ENCODE results near the gene ZSWIM8.

ZSWIM8 gene

GRCh38 chr10:73798927-73799560, 13.6 kb downstream of the ZSWIM8 start:
- no peak for DNase-seq

DNA sequence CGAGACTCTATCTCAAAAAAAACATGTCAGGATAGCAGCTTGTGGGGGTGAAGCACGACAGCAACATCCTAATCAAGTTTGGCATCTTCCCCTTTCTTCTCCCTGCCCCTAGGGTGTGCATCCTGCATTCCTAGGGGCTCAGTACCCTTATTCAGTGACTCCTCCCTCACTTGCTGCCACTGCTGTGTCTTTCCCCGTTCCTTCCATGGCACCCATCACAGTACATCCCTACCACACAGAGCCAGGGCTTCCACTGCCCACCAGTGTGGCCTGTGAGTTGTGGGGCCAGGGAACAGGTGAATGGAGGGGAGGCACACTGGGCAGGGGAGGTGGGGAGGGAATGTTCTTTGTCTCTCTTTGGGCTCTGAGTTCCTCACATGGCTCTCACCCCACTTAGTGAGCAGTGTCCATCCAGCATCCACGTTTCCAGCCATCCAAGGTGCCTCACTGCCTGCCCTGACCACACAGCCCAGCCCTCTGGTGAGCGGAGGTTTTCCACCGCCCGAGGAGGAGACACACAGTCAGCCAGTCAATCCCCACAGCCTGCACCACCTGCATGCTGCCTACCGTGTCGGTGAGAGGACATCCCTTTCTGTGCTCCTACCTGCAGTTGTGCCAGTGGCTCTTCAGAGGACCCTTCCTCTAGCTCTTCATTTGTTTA, 14.6 kb downstream of the ZSWIM8 start:
- DNase-seq, result no peak

GRCh38 chr10:73800560-73801252, 15.3 kb downstream of the ZSWIM8 start:
- no peak for DNase-seq

DNA sequence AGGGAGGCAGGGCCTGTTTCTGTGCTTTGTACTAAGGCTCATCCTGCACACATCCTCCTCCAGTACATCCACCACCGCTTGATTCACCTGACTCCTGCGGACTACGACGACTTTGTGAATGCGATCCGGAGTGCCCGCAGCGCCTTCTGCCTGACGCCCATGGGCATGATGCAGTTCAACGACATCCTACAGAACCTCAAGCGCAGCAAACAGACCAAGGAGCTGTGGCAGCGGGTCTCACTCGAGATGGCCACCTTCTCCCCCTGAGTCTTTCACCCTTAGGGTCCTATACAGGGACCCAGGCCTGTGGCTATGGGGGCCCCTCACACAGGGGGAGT, 15.8 kb downstream of the ZSWIM8 start:
- no peak for DNase-seq

DNA sequence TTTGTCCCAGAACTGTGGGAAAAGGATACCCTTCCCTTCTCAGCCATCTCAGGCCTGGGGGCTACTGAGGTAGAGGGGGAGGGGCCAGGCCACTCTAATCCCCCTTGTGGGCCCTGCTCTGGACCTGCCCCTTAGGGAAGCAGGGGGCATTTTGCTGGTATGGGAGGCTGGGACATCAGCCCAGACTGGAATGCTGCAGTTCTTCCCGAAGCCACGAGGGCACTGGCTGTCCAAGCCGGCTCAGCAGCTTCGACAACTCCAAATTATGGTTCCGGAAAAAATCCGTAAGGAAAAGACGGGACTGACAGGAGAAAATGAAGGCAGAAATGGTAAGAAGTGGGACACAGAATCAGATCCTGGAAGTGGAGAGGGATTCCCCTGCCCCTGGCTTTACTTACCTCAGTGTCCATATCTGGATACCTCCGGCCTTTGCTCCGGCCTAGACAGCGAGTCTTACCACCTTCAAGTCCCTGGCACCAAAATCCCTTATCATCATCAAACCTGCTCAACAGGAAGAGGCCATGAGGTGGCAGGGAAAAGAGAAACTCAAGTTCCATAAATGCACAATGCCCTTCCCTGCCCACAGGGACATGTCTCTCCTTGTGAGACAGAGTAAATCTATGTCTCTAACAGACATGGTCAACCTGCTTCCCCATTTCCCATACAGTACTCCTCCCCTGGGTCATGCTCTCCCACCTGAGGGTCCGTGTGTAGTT, 17.0 kb downstream of the ZSWIM8 start:
- DNase-seq, result no peak

DNA sequence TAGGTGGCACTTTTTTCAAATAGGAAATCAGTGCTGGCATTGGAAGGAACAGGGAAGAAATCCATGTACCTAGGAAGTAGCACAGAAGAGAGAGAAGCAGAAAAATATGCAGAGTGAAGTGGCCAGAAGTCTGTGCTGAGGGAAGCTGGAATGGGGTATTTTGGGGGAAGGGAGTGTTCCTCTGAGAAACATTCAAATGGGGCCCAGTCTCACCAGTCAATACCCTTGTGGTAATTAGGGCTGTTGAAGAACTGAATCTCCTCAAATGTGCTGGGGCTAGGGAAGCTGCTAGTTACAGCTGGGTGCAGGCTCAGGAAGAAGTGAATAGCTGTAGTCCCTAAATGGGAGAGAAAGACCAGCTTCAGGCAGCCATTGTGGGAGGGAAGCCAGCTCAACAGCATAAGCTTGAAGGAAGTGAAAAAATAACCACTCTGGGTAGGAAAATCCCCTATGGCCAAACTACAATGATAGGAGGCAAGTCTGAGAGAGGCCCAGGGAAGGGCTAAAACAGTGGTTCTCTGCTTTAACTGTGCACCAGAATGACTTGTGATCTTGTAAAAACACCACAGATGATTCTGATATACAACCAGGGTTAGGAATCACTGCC, 18.4 kb downstream of the ZSWIM8 start:
- DNase-seq, result no peak

GRCh38 chr10:73806176-73806950, 21.0 kb downstream of the ZSWIM8 start:
- DNase-seq, result no peak

- DNase-seq, result no peak
These were observed 22.1 kb downstream of the ZSWIM8 start for GRCh38 chr10:73807471-73807870.

GRCh38 chr10:73808021-73808815, 22.8 kb downstream of the ZSWIM8 start:
- no peak for DNase-seq

GRCh38 chr10:73809061-73809818, 23.8 kb downstream of the ZSWIM8 start:
- DNase-seq, result no peak

GRCh38 chr10:73810358-73810734, 24.9 kb downstream of the ZSWIM8 start:
- DNase-seq, result no peak

DNA sequence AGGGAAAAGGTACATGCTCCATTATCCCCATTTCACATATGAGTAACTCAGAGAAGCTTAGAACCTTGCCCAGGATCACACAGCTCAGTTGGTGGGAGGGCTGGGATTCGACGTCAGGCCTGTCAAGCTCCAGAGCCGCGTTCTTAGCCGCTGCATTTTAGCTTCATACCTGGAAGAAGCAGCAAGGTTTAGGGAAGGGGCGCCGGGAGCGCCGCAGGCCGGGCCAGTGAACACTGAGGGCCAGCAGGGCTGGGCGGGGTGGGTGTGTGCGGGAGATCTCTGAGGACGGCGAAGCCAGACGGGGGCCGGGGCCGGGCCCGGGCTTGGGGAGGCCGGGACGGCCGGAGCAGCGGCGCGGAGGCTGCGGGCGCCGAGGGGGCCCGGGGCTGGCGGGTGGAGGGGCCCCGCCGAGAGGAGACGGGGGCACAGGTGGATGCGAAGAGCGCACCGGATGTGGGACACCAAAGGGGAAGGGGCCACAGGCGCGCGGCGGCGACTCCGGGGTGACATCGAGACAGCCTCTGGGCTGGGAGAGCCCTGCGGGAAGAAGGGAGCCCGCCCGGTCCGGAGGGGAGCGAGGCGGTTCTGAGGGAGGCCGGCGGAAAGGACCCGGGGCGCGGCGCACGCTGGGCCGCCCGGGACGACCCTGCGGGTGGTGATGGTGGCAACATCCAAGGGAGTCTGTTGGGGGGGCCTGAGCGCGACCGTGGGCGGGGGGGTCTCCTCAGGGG, 25.5 kb downstream of the ZSWIM8 start:
- DNase-seq, result peak; percentile 84

GRCh38 chr10:73812657-73813056, 27.3 kb downstream of the ZSWIM8 start:
- no peak for DNase-seq

DNA sequence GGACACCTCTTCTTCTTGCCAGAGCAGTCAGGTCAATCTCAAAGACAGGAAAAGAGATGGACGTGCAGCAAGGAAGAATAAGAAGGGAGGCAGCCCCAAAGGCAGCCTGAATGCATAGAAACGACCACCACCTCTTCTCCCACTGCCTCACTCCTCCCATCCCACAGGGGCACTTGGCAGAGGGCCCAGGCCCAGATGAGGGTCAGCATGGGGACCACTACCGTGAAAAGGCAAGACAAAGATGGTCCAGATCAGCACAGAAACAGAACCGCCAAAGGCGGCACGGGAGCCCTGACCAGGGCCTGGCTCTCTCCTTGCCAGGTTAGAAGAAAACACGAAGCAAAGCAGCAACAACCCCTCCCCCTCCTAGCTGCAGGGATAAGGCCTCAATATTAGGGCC, 27.9 kb downstream of the ZSWIM8 start:
- DNase-seq, result no peak

GRCh38 chr10:73814276-73814895, 29.0 kb downstream of the ZSWIM8 start:
- DNase-seq, result no peak

DNA sequence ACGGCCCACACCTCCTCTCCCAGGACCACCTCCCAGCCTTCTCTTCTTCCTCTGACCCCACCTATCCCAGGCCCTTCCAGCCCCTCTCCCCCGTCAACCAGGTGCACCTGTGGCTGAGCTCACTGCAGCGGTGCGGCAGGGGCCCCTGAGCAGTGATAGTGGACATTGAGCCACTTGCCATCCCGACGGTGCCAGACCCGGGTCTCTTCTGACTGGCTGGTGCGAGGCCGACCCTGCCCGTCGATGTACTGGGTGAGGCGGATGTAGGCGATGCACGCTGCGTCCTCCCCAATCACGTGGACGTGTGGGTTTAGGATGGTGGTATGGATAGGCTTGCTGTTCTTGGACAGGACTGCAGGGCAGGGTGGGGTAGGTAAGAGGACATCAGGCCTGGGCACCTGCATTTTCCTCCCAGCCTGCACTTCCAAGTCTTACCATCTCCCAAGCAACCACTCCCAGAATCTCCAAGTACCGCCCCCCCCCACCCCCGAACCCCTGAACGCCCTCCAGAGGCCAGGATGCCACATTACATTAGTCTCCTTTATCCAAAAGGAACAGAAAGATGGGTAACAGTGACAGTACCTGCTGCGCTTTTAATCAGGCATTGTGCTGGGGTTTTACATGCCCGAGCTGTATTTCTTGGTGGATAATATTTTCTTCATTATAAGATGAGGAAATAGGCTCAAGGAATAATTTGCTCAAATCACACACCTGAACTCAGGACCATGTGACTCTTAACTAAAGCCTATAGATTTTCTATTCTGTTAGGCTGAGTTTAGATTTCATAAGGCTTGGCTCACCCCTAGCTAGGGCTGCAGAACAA, 29.7 kb downstream of the ZSWIM8 start:
- DNase-seq, result no peak

- DNase-seq, result no peak
These were observed 30.3 kb downstream of the ZSWIM8 start for GRCh38 chr10:73815719-73816030.

- no peak for DNase-seq
These were observed 31.7 kb downstream of the ZSWIM8 start for GRCh38 chr10:73816917-73817729.

All from activated effector memory CD4-positive, alpha-beta T cell treated with anti-CD3 and anti-CD28 coated beads, Interleukin-2, amount 50 U/mL, for 16 hours (primary cell).